IPS-11a (cell line): ENCODE data around the gene GNG12.
A peak's percentile ranks its signal among the peaks of the same experiment; 100 is the strongest.

ENCODE experiments used
- H3K4me3 ChIP-seq: one replicate; pipeline ENCODE4 v1.5.1; 2013; ENCODE audit warnings: low read depth, low read length, control low read depth

GNG12 gene

GRCh38 chr1:67843331-67843730, 10.1 kb upstream of the GNG12 start:
- no peak overlapping the region for H3K4me3 ChIP-seq

GRCh38 chr1:67840449-67840848, 7.2 kb upstream of the GNG12 start:
- H3K4me3 ChIP-seq = no peak overlapping the region

GRCh38 chr1:67839826-67840225, 6.6 kb upstream of the GNG12 start:
- H3K4me3 ChIP-seq = no peak overlapping the region

- H3K4me3 ChIP-seq = no peak overlapping the region
These were observed 5.1 kb upstream of the GNG12 start for GRCh38 chr1:67838180-67838910.

- no peak overlapping the region for H3K4me3 ChIP-seq
These were observed 3.5 kb upstream of the GNG12 start for GRCh38 chr1:67836769-67837168.

GRCh38 chr1:67835663-67836452, 2.6 kb upstream of the GNG12 start:
- H3K4me3 ChIP-seq = no peak overlapping the region

GRCh38 chr1:67834246-67834877, 1.1 kb upstream of the GNG12 start:
- H3K4me3 ChIP-seq = no peak overlapping the region

GRCh38 chr1:67833602-67833940, 304 bp upstream of the GNG12 start:
- peak overlapping the region; percentile 76 for H3K4me3 ChIP-seq

- H3K4me3 ChIP-seq = peak overlapping the region; percentile 76
These were observed 1.3 kb downstream of the GNG12 start for GRCh38 chr1:67831850-67832513.

GRCh38 chr1:67830928-67831830, 2.1 kb downstream of the GNG12 start:
- H3K4me3 ChIP-seq = peak overlapping the region; percentile 76

- H3K4me3 ChIP-seq = no peak overlapping the region
These were observed 3.0 kb downstream of the GNG12 start for GRCh38 chr1:67830226-67830625.

- H3K4me3 ChIP-seq = no peak overlapping the region
These were observed 5.6 kb downstream of the GNG12 start for GRCh38 chr1:67827688-67828087.

GRCh38 chr1:67825591-67825990, 7.7 kb downstream of the GNG12 start:
- H3K4me3 ChIP-seq = no peak overlapping the region

- H3K4me3 ChIP-seq = no peak overlapping the region
These were observed 8.5 kb downstream of the GNG12 start for GRCh38 chr1:67824766-67825165.

GRCh38 chr1:67823615-67824014, 9.7 kb downstream of the GNG12 start:
- H3K4me3 ChIP-seq = no peak overlapping the region

GRCh38 chr1:67821263-67821662, 12.0 kb downstream of the GNG12 start:
- no peak overlapping the region for H3K4me3 ChIP-seq

GRCh38 chr1:67818725-67819301, 14.5 kb downstream of the GNG12 start:
- no peak overlapping the region for H3K4me3 ChIP-seq

- H3K4me3 ChIP-seq = no peak overlapping the region
These were observed 15.1 kb downstream of the GNG12 start for GRCh38 chr1:67818162-67818561.

- no peak overlapping the region for H3K4me3 ChIP-seq
These were observed 15.9 kb downstream of the GNG12 start for GRCh38 chr1:67817319-67817718.

- no peak overlapping the region for H3K4me3 ChIP-seq
These were observed 16.8 kb downstream of the GNG12 start for GRCh38 chr1:67816506-67816905.
